Naive thymus-derived CD4-positive, alpha-beta T cell (primary cell): ENCODE results near the gene NHS. TPM values are rescaled to one million over a fixed set of nuclear protein-coding genes. Genes with fewer than 3 reads are reported as not detected.

Experiments
- ATAC-seq: fragments of 150-1000 bp; cut with Tn5 transposase; 2 replicates; pipeline ENCODE4 v1.10.0; 2021; ENCODE audit warnings: mild to moderate bottlenecking, moderate library complexity
- CTCF ChIA-PET: fragments of 350-600 bp; sonication (Branson Sonifier 250); formaldehyde crosslinking; loops from one replicate; lab custom pipeline; 2021; ENCODE audit warnings: antibody characterized with exemption; lab: Charles Lee
- POLR2A ChIA-PET: fragments of 350-600 bp; sonication (Branson Sonifier 250); formaldehyde crosslinking; loops from one replicate; lab custom pipeline; 2021; ENCODE audit warnings: antibody characterized with exemption, inconsistent platforms; lab: Charles Lee
- DNase-seq, 9 donors: peaks; one replicate each; pipeline versions ENCODE4 v3.0.0 to v3.0.0-alpha.2; 2020 to 2022; ENCODE audit warnings: mixed read lengths in 1 of 9
- H3K27ac ChIP-seq: one replicate; pipeline ENCODE4 v1.7.0; 2013; ENCODE audit warnings: mild to moderate bottlenecking, low read depth, low read length, moderate library complexity
- H3K27me3 ChIP-seq, 2 donors: one replicate each; pipeline ENCODE4 v1.7.0; 2013; ENCODE audit warnings: low read length in 2 of 2, mild to moderate bottlenecking in 2 of 2, moderate library complexity in 2 of 2; ENCODE audit not compliant: control insufficient read depth in 2 of 2, insufficient read depth in 2 of 2
- H3K36me3 ChIP-seq, 3 experiments: 1 replicate in 2 of 3; 2 replicates in 1 of 3; pipeline ENCODE4 v1.7.0; 2013; ENCODE audit warnings: low read length in 3 of 3, mild to moderate bottlenecking in 3 of 3, moderate library complexity in 1 of 3; ENCODE audit not compliant: insufficient read depth in 3 of 3, control insufficient read depth in 2 of 3
- H3K4me1 ChIP-seq, 2 donors: one replicate each; pipeline ENCODE4 v1.7.0; 2013; ENCODE audit warnings: low read length in 2 of 2, mild to moderate bottlenecking in 2 of 2, moderate library complexity in 1 of 2; ENCODE audit not compliant: control insufficient read depth in 2 of 2, insufficient read depth in 2 of 2
- H3K4me3 ChIP-seq: 2 replicates; pipeline ENCODE4 v1.7.0; 2013; ENCODE audit warnings: mild to moderate bottlenecking, low read length
- H3K9me3 ChIP-seq, 3 experiments: 1 replicate in 2 of 3; 2 replicates in 1 of 3; pipeline ENCODE4 v1.7.0; 2013; ENCODE audit warnings: low read length in 3 of 3; ENCODE audit not compliant: control insufficient read depth in 2 of 3
- H3K27ac Mint-ChIP-seq, 9 donors: one replicate each; pipeline ENCODE4 v1.8.0; 2020 to 2022; ENCODE audit warnings: mixed read lengths in 9 of 9, mild to moderate bottlenecking in 8 of 9, moderate library complexity in 5 of 9, inconsistent platforms in 2 of 9
- H3K27me3 Mint-ChIP-seq, 5 donors: one replicate each; pipeline ENCODE4 v1.8.0; 2021 to 2022; ENCODE audit warnings: mixed read lengths in 5 of 5, mild to moderate bottlenecking in 1 of 5
- H3K36me3 Mint-ChIP-seq, 5 donors: one replicate each; pipeline ENCODE4 v1.8.0; 2020 to 2022; ENCODE audit warnings: mixed read lengths in 5 of 5, mild to moderate bottlenecking in 3 of 5, inconsistent platforms in 1 of 5
- H3K4me1 Mint-ChIP-seq, 7 donors: one replicate each; pipeline ENCODE4 v1.8.0; 2020 to 2022; ENCODE audit warnings: mixed read lengths in 7 of 7, mild to moderate bottlenecking in 3 of 7, inconsistent platforms in 1 of 7
- H3K4me3 Mint-ChIP-seq, 10 donors: one replicate each; pipeline ENCODE4 v1.8.0; 2020 to 2022; ENCODE audit warnings: mild to moderate bottlenecking in 10 of 10, mixed read lengths in 10 of 10, moderate library complexity in 6 of 10, inconsistent platforms in 2 of 10
- H3K9me3 Mint-ChIP-seq, 11 donors: one replicate each; pipeline ENCODE4 v1.8.0; 2020 to 2022; ENCODE audit warnings: mixed read lengths in 11 of 11, mild to moderate bottlenecking in 4 of 11, inconsistent platforms in 1 of 11, moderate library complexity in 1 of 11
- intact Hi-C, 2 donors: fragments of 100-400 bp; cut with micrococcal nuclease; formaldehyde crosslinking; loops; one replicate each; pipeline ENCODE4 v1.15.1; 2023
- polyA plus RNA-seq, 2 donors: library from polyadenylated mRNA; unstranded; fragments of 300-500 nt; fragmentation: Illumina TruSeq; gene quantifications; one replicate each; pipeline ENCODE4 v1.2.3, GENCODE V29; 2021
- total RNA-seq, 6 experiments: library from RNA in 5 of 6; stranded (reverse) in 5 of 6; gene quantifications; 1 replicate in 5 of 6; 2 replicates in 1 of 6; pipeline ENCODE4 v1.2.3 and lab custom pipeline; 2021 to 2026

NHS gene
- total RNA-seq = 1 to 10 TPM in 2 of 5 experiments, under 1 TPM in 3; 0.05 to 2.6 (median 0.51) TPM
- polyA plus RNA-seq = under 1 TPM in 1 of 2 donors, not detected in 1; 0.02 TPM
- total RNA-seq (lab: John Stamatoyannopoulos, UW) = not detected

GRCh38 chrX:17374619-17375366 is at the start of gene NHS:
Gene NHS, plus strand, starts transcription at chrX:17375200. Its CDS starts 558 bp downstream, at chrX:17375758.
- H3K4me3 Mint-ChIP-seq = peak within 1 kb of the TSS in 2 of 10 donors; percentile 45 to 59
- CTCF ChIA-PET = no interaction called here
- Histone ChIP-seq H3K4me1 (no peaks in the 10 kb centered on the region), H3K27ac (no peak within 1 kb of the TSS), H3K36me3 (no peaks in the 10 kb centered on the region), H3K27me3 (no peaks in the 10 kb centered on the region), H3K9me3 (no peaks in the 10 kb centered on the region), H3K4me3 (no peak within 1 kb of the TSS)
- POLR2A ChIA-PET = no interaction called here
- peaks cover 12 to 47% (median 19%) of the 10 kb centered on the region in 5 donors for H3K27me3 Mint-ChIP-seq
- H3K4me1 Mint-ChIP-seq = peaks cover 0 to 6% (median 5%) of the 10 kb centered on the region in 7 donors
- H3K27ac Mint-ChIP-seq = no peak within 1 kb of the TSS
- ATAC-seq (no peak), DNase-seq (no peak)
- peaks cover 0 to 2% (median 0%) of the 10 kb centered on the region in 11 donors for H3K9me3 Mint-ChIP-seq
- intact Hi-C loops = no loop called here
- no peaks in the 10 kb centered on the region for H3K36me3 Mint-ChIP-seq

GRCh38 chrX:17328837-17329236 is 46.2 kb upstream of the NHS start:
- ChIA-PET POLR2A (no interaction called here), CTCF (no interaction called here)
- no peak for ATAC-seq
- H3K27ac ChIP-seq = no peak overlapping the region
- no peak overlapping the region for H3K4me3 ChIP-seq
- Mint-ChIP-seq H3K27me3 (peaks cover 0 to 6% (median 0%) of the 10 kb centered on the region in 5 donors), H3K4me3 (no peak overlapping the region), H3K9me3 (no peaks in the 10 kb centered on the region), H3K4me1 (no peaks in the 10 kb centered on the region), H3K36me3 (no peaks in the 10 kb centered on the region), H3K27ac (no peak overlapping the region)
- DNase-seq = no peak
- H3K4me1 ChIP-seq = no peaks in the 10 kb centered on the region
- no peaks in the 10 kb centered on the region for H3K36me3 ChIP-seq
- H3K27me3 ChIP-seq = no peaks in the 10 kb centered on the region
- intact Hi-C loops = no loop called here
- no peaks in the 10 kb centered on the region for H3K9me3 ChIP-seq

- no peaks in the 10 kb centered on the region for H3K9me3 ChIP-seq
- ATAC-seq (no peak), DNase-seq (no peak)
- H3K9me3 Mint-ChIP-seq = peaks cover 0 to 9% (median 0%) of the 10 kb centered on the region in 11 donors
- no peaks in the 10 kb centered on the region for H3K36me3 Mint-ChIP-seq
- H3K27ac ChIP-seq = no peak overlapping the region
- H3K4me1 ChIP-seq = no peaks in the 10 kb centered on the region
- intact Hi-C loops = no loop called here
- H3K4me1 Mint-ChIP-seq = no peaks in the 10 kb centered on the region
- no peak overlapping the region for H3K4me3 ChIP-seq
- ChIA-PET CTCF (no interaction called here), POLR2A (no interaction called here)
- no peaks in the 10 kb centered on the region for H3K36me3 ChIP-seq
- no peaks in the 10 kb centered on the region for H3K27me3 Mint-ChIP-seq
- no peak overlapping the region for H3K4me3 Mint-ChIP-seq
- H3K27me3 ChIP-seq = no peaks in the 10 kb centered on the region
- H3K27ac Mint-ChIP-seq = no peak overlapping the region
These were observed 38.6 kb upstream of the NHS start for GRCh38 chrX:17336377-17336776.

- Mint-ChIP-seq H3K36me3 (no peaks in the 10 kb centered on the region), H3K27me3 (peaks cover 0 to 5% (median 3%) of the 10 kb centered on the region in 5 donors), H3K9me3 (peaks cover 0 to 17% (median 7%) of the 10 kb centered on the region in 11 donors), H3K27ac (no peak overlapping the region), H3K4me1 (no peaks in the 10 kb centered on the region), H3K4me3 (no peak overlapping the region)
- no peaks in the 10 kb centered on the region for H3K9me3 ChIP-seq
- H3K27ac ChIP-seq = no peak overlapping the region
- ATAC-seq (no peak), DNase-seq (no peak)
- ChIA-PET POLR2A (no interaction called here), CTCF (no interaction called here)
- H3K27me3 ChIP-seq = no peaks in the 10 kb centered on the region
- intact Hi-C loops = no loop called here
- H3K36me3 ChIP-seq = no peaks in the 10 kb centered on the region
- no peaks in the 10 kb centered on the region for H3K4me1 ChIP-seq
- H3K4me3 ChIP-seq = no peak overlapping the region
These were observed 19.0 kb upstream of the NHS start for GRCh38 chrX:17355976-17356375.

GRCh38 chrX:17359500-17359899 is 15.5 kb upstream of the NHS start:
- no peak for ATAC-seq
- Mint-ChIP-seq H3K4me3 (no peak overlapping the region), H3K36me3 (no peaks in the 10 kb centered on the region), H3K27ac (no peak overlapping the region), H3K27me3 (peaks cover 0 to 5% (median 4%) of the 10 kb centered on the region in 5 donors), H3K9me3 (peaks cover 0 to 1% (median 0%) of the 10 kb centered on the region in 11 donors), H3K4me1 (no peaks in the 10 kb centered on the region)
- H3K36me3 ChIP-seq = no peaks in the 10 kb centered on the region
- intact Hi-C loops = no loop called here
- H3K27ac ChIP-seq = no peak overlapping the region
- H3K27me3 ChIP-seq = no peaks in the 10 kb centered on the region
- no peaks in the 10 kb centered on the region for H3K4me1 ChIP-seq
- H3K9me3 ChIP-seq = no peaks in the 10 kb centered on the region
- CTCF ChIA-PET = no interaction called here
- DNase-seq = no peak
- H3K4me3 ChIP-seq = no peak overlapping the region
- POLR2A ChIA-PET = no interaction called here

- POLR2A ChIA-PET = no interaction called here
- intact Hi-C loops = loop anchor here in 1 of 2 donors (5.0 kb wide), 1 partner anchor 331 kb away; no protein-coding TSS in a partner anchor
These were observed 13.4 kb upstream of the NHS start for GRCh38 chrX:17361620-17362019.

GRCh38 chrX:17368002-17368401 is 7.0 kb upstream of the NHS start:
- CTCF ChIA-PET = no interaction called here
- H3K4me1 Mint-ChIP-seq = no peaks in the 10 kb centered on the region

More at GRCh38 chrX:17361620-17362019, 13.4 kb upstream of the NHS start:
- Histone ChIP-seq H3K9me3 (no peaks in the 10 kb centered on the region), H3K27me3 (no peaks in the 10 kb centered on the region), H3K4me3 (no peak overlapping the region), H3K36me3 (no peaks in the 10 kb centered on the region), H3K4me1 (no peaks in the 10 kb centered on the region), H3K27ac (no peak overlapping the region)
- no peak for ATAC-seq
- DNase-seq = no peak
- Mint-ChIP-seq H3K36me3 (no peaks in the 10 kb centered on the region), H3K9me3 (peaks cover 0 to 1% (median 0%) of the 10 kb centered on the region in 11 donors), H3K27ac (no peak overlapping the region), H3K4me1 (no peaks in the 10 kb centered on the region), H3K4me3 (no peak overlapping the region), H3K27me3 (peaks cover 0 to 9% (median 4%) of the 10 kb centered on the region in 5 donors)
- CTCF ChIA-PET = no interaction called here

More at GRCh38 chrX:17368002-17368401, 7.0 kb upstream of the NHS start:
- no peaks in the 10 kb centered on the region for H3K36me3 ChIP-seq
- no peak overlapping the region for H3K4me3 ChIP-seq
- no peaks in the 10 kb centered on the region for H3K4me1 ChIP-seq
- no peaks in the 10 kb centered on the region for H3K27me3 ChIP-seq
- Mint-ChIP-seq H3K27me3 (peaks cover 1 to 19% (median 7%) of the 10 kb centered on the region in 5 donors), H3K27ac (no peak overlapping the region), H3K9me3 (no peaks in the 10 kb centered on the region), H3K36me3 (no peaks in the 10 kb centered on the region), H3K4me3 (no peak overlapping the region)
- H3K27ac ChIP-seq = no peak overlapping the region
- DNase-seq (no peak), ATAC-seq (no peak)
- POLR2A ChIA-PET = no interaction called here
- no peaks in the 10 kb centered on the region for H3K9me3 ChIP-seq
- intact Hi-C loops = no loop called here
